HG02970 (cell line): ENCODE measurements around the gene FOXR1.

Experiments
- ATAC-seq: cut with Tn5 transposase; IDR thresholded peaks from one replicate; pipeline ENCODE4 v1.9.1; 2021; ENCODE audit warnings: mild to moderate bottlenecking, moderate library complexity, moderate number of reproducible peaks; ENCODE audit not compliant: unreplicated experiment, low FRiP score

Gene FOXR1

DNA sequence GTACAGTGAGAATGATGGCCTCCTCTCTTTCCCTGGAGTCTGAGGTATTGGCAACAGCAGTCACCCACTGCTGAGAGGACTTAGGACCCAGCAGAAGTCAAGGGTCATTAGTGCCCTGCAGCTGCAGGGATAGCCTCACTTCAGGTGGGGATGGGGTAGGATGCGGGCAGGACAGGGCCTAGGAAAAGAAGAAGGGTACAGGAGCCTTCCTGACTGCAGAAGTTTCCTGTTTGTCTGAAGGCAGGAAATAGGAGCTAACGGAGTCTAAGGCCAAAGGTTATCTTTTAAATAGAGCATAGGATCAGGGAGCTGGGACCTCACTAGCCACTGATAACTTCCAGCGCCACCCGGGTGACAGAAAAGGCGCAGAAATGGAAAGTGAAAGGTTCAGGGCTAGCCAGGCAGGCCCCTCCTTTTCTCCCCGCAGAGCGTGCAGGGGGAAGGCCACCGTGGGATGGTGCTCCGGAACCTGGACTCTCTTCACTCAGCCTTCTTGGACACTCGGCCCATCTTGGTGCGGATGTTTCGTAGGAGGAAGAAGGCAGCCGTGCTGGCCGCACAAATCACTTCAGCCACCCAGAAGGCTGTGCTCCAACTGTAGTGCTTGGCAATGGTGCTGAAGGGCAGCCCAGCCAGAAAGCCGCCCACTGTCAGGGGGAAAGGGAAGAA lies 53.0 kb downstream of the FOXR1 start:
- ATAC-seq = no peak

DNA sequence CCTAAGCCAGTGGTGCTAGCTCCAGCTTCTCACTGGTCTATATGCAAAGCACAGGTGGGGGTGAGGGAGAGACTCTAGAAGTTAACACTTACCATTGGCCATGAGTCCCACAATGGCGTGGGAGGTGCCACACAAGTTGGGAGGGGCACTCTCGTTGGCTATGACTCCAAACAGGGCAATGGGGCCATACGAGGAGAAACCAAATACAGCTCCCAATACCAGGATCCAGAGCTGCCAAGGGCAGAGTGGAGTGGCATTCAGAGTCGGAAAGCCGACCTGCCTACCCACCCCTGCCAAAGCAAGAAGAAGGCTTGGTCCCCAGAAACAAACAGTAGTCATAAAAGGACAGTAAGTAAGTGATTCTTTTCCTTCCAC lies 53.5 kb downstream of the FOXR1 start:
- ATAC-seq = no peak

DNA sequence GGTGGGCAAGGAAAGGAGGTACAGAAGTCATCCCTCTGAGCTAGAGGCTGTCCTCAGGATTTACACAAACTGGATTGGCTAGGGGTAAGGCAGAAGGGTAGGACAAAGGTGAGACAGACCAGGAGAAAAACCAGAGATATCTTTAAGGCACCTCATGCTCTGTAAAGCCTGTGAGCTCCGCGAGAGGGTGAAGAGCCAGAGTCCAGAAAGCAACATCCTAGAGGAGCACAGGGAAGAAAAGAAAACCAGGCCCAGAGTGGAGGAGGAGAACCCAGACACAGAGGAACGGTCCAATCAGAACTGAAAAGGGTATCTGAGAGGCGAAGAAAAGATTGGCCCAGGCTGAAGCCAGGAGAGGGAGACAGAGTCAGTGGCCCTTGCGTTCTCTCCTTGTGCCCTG lies 54.0 kb downstream of the FOXR1 start:
- no peak for ATAC-seq

DNA sequence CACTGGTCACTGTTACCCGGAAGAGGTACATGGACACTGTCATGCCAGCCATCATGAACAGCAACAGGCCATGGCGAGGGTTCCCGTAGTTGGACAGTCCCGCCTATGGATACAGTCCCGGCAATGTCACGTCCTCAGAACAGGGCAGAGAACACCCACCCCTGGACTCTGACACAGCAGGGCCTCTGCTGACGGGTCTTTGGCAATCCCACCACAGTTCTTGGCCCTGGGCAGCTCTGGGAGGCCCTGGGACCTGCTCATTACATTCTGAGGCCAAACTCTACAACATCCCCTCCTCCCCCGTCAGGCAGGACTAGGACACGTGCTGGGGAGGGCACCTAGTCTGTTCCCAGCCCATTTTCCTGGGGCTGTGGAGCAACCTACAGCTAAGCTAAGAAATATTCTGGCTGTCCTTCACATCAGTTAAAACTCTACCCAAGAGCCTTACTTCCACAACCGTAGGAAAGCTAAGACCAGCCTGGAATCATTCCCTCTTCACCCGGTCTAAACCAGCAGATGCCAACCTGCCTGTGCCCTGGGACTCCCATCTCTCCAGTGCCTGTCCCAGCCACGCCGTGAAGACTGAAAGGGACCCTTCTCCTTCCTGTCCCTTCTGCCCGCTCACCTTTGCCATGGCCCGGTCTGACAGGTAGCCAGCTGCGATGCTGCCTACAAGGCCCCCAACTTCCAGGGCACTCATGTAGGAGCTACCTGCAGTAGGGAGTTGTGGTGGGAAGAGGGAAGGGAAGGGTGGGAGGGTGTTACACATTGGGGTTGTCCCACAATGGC lies 54.6 kb downstream of the FOXR1 start:
- ATAC-seq = no peak

DNA sequence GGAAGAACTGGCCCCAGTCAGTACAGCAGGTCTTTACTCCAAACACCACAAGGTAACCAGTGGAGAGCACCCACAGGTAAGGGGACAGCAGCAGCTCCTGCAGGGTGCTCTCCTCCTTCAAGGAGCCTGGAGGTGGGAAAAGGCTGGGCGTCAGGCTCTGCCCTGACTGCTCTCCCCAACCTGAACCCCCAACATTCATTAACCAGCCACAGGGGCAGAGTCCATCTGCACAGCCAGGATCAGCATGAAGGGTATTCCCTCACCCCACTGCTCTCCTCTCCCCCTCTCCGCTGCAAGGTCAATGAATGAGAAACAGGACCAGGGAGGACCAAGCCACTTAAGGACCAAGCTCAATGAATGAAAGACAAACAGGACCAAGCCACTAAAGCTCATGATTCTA lies 55.4 kb downstream of the FOXR1 start:
- no peak for ATAC-seq

DNA sequence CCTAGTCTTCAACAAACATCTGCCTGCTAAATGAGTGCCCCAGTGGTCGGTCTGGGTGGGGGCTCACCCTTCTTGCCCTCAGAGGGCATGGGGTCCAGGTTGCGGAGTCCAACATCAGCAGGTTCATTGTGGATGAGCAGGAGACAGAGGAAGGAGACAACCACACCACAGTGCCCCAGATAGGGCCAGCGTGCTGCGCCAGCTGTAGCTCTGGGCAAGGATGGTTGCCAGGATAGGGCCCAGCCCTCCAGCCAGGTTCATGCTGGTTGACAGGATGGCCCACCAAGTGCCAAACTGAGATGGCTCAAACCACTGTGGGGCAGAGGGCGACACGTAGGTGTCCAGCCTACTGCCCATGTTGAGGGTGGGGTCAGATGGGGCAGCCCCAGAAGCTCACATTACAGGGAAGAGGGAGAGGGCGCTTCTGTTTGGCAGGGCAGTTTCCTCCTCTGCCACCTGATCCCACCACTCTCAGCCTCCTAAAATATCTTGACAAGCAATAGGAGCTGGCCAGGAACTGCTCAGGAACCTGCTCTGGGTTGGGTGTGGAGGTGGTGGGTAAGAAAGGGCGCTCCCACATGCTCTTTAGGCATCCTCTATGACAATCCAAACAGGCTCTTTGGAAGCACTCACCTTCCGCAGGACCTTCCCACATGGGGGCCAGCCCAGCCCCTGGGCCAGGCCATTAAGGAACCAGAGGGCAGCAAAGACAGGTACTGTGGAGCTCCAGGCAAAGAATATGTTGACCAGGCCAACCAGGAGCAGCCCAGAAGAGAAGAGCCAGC lies 56.2 kb downstream of the FOXR1 start:
- no peak for ATAC-seq

DNA sequence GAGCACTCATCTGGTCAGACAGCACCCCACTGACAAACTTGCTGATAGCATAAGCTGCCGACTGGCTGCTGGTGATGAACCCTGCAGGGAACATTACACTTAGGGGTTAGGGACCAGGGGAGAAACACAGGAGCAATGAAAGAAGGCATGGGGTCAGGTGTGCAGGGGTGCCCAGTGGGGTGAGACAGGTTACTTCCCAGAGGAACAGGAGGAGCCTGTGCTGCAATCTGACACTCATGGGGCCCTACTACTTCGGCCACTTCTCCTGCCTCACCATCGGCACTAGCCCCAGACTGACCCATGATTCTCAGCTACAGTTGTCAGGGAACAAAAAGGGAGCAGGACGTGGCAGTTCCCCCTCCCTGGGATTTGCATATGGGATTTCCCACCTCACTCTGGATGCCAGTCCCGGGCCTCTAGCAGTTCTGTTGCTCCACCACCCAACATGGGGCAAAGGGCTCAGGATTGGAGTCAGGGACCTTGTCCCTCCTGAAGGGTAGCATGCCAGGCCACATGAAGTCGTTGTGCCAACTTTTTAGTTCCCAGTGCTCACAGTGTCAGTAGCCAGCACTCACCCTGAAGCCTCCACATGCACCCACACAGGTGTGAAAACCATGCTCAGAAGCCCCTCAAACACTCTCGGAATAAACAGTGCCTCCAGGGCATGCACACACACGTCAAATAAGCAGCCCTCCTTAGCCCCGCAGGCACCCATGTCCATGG lies 56.9 kb downstream of the FOXR1 start:
- ATAC-seq = no peak

DNA sequence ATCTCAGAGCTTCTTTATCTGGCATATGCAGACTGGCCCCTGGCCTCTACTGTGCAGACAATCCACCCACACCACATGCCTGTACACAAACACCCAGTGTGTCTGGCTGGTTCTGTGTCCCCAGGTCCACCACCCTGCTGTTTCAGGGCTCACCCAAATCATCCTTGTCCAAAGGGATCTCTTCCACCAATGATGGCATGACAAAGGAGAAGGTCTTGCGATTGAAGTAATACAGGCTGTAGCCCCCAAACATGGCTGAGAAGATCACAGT lies 57.4 kb downstream of the FOXR1 start:
- ATAC-seq = no peak

DNA sequence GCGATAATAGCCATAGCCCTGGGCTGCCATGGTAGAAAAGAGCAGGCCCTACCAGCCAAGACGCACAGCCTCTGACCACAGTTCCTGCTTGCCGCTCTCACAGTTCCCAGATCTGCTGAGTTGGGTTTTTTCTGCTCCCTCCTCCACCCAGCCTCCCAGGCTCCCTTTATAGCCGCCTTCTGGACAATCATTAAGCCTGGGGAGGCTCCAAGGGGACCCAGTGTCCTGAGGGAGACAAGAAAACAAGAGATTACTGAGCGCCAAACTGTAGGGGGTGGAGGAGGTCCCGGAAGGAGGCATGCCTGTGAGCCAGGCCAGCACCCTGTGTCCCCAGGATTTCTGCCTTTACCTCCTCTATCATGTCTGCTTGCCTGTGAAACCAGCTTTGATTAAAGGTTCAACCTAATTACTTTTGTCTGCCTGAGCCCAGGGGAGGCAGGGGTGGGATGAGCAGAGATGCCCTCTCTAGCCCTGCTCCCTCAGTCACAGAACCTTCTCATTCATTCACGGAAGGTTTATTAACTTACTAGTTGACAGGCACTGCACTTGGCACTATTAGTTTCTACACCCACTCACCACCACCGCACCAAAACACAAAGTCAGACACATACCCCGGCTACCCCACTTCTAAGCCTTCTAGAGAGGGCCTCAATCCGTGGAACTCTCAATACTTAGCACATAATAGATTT lies 57.9 kb downstream of the FOXR1 start:
- ATAC-seq = no peak

DNA sequence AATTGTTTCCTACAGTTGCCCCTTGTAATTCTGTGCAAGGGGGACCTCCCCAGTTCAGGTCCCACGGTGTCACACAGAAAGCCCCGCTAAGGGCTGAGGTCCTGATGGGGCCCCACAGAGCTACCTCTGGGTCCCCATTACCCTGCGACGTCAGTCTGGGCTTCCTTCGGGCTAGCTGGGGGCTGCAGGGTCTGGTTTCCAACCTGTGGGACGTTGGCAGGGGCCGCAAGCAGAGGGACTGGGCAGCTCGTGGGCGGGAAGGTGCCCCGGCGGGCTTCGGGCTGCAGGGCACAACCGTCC lies 58.4 kb downstream of the FOXR1 start:
- peak; percentile 20 for ATAC-seq

DNA sequence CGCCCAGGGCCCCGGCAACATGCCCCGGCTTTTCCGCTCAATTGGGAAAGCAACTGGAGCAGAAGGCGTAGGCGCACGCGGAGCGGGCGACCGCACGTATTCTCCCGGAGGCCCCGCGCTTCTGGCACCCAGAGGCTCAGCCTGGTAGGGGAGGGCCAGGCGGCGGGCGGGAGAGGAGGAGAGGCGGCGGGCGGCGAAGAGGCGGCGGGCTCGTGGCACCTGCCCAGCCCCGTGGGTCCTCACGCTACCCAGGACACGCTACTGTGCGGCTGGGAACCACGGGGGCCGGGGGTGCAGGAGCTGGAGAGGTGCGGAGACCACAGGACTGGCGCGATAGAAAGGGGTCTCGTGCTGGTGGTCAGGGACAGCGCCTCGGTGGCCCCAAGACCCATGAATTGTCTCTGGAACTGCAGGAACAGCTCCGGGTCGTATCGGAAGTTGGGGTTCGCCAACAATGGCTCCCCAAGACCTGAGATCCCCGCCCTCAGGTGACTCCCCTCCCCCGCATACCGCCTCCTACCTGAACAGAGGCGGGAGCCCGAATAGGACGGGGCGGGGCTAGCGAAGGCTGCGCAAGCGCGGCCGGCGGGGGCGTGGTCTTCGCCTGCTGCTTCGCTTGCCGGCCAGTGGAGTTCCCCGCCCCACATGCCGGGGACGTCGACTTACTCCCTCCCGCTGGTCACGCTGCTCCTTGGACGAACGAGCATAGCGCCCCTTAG lies 58.9 kb downstream of the FOXR1 start, which contains the start of gene SLC37A4:
Gene SLC37A4, minus strand, starts transcription at position 549 of the 719 bp plus-strand sequence.
- peak; percentile 87 for ATAC-seq
